Ascending aorta (tissue), 2 donors: ENCODE results near the gene PTGIS. TPM values are rescaled to one million over a fixed set of nuclear protein-coding genes. Genes with fewer than 3 reads are reported as not detected.

Experiments used
- DNase-seq, 2 donors: peaks; one replicate each; pipeline ENCODE4 v3.0.0-alpha.2; 2019; ENCODE audit warnings: low spot score in 2 of 2
- H3K27ac ChIP-seq, 2 donors: fragments of 200-600 bp; sonication (generic); one replicate each; pipeline ENCODE4 v1.5.1; 2016 to 2017; ENCODE audit warnings: mild to moderate bottlenecking in 1 of 2
- H3K27me3 ChIP-seq: fragments of 200-600 bp; sonication (generic); one replicate; pipeline ENCODE4 v1.5.1; 2017
- H3K36me3 ChIP-seq, 2 donors: fragments of 200-600 bp; sonication (generic); one replicate each; pipeline ENCODE4 v1.5.1; 2016
- H3K4me1 ChIP-seq, 2 donors: fragments of 200-600 bp; sonication (generic); one replicate each; pipeline ENCODE4 v1.5.1; 2016 to 2017; ENCODE audit warnings: mild to moderate bottlenecking in 1 of 2
- H3K4me3 ChIP-seq, 2 donors: fragments of 200-600 bp; sonication (generic); one replicate each; pipeline ENCODE4 v1.5.1; 2016 to 2017; ENCODE audit warnings: mild to moderate bottlenecking in 1 of 2
- H3K9me3 ChIP-seq, 2 donors: fragments of 200-600 bp; sonication (generic); one replicate each; pipeline ENCODE4 v1.5.1; 2016
- intact Hi-C: fragments of 100-400 bp; cut with DNase I; formaldehyde crosslinking; loops from one replicate; pipeline ENCODE4 v1.15.1; 2023
- total RNA-seq: library from RNA; depleted of rRNA; stranded (reverse); fragments of >200 nt; gene quantifications from one replicate; pipeline ENCODE4 v1.1.0, GENCODE V29; 2016
- TF ChIP-seq, protein P1 (sequence below), 3 experiments: fragments of 200-600 bp in 2 of 3; fragments of 450-650 bp in 1 of 3; sonication (generic) in 2 of 3; IDR thresholded peaks; one replicate each; pipeline ENCODE4 v1.5.1; 2016 to 2019; ENCODE audit warnings: antibody characterized with exemption in 3 of 3, mild to moderate bottlenecking in 1 of 3, moderate library complexity in 1 of 3

Gene PTGIS
- total RNA-seq, 1 donor from 2014 or later, result 288 TPM

DNA sequence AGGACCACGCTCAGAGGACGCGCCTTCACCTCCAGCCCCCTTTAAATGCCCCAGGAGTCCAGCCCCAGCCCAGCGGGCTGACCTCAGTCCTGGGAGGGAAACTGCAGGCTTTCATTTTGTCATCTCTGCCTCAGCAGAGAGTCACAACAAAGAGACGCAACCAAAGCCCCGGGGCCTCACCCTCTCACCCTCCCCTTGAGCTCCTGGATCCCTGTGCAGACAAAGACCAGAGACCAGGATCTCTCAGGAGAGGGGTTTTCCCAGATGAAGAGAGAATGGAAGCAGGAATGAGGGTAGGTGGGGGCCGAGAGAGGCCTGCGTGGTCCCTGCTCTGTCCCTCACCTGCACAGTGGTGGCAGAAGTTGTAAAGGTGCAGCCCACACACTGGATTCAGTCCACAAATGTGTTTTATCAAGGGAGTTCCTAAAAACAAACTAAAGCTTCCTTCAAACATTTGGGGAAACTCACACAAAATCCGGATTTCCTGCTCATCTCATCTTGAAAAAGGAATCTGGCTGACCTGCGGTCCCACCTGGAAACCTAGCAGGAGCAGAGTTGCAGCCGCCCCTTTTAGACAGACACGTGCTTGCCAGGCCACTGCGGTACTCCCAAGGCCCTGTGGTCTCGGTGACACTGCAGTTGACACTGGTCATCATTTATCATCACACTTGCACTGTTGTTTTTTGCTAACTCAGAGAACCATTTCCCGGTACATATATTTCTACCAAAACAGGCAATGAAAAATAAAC is 27.1 kb downstream of the PTGIS start:
- intact Hi-C loops, result loop anchor here (1.0 to 10.0 kb wide), 5 partner anchors 68 to 386 kb away; partner anchors contain the start of gene B4GALT5
- Histone ChIP-seq H3K27me3 (no peaks in the 10 kb centered on the region), H3K36me3 (peaks cover 86 to 97% of the 10 kb centered on the region in 2 donors), H3K9me3 (no peaks in the 10 kb centered on the region), H3K27ac (peak overlapping the region; percentile 28 to 73), H3K4me1 (peaks cover 0 to 12% of the 10 kb centered on the region in 2 donors), H3K4me3 (no peak overlapping the region)
- TF ChIP-seq, protein P1, sequence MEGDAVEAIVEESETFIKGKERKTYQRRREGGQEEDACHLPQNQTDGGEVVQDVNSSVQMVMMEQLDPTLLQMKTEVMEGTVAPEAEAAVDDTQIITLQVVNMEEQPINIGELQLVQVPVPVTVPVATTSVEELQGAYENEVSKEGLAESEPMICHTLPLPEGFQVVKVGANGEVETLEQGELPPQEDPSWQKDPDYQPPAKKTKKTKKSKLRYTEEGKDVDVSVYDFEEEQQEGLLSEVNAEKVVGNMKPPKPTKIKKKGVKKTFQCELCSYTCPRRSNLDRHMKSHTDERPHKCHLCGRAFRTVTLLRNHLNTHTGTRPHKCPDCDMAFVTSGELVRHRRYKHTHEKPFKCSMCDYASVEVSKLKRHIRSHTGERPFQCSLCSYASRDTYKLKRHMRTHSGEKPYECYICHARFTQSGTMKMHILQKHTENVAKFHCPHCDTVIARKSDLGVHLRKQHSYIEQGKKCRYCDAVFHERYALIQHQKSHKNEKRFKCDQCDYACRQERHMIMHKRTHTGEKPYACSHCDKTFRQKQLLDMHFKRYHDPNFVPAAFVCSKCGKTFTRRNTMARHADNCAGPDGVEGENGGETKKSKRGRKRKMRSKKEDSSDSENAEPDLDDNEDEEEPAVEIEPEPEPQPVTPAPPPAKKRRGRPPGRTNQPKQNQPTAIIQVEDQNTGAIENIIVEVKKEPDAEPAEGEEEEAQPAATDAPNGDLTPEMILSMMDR (IDR thresholded peaks at IDR 0.05), result no peak
- DNase-seq, result no peak

DNA sequence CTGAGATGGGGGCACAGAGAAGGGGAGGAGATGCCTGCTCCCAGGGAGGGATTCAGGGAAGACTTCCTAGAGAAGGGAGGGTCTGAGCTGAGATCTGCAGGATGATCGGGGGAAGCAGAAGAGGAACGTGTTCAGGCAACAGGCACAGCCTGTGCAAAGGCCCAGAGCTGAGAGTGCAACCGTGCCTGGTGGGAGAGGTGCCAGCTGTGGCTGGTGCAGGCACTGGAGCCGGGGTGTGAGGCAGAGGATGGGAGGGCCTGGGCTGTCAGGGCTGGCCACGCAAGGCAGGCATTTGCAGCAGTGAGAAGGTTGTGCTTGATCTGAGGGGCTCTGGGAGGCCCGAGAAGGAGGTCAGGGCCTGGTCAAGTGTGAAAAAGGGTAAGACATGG is 27.7 kb downstream of the PTGIS start:
- H3K36me3 ChIP-seq, result peaks cover 80 to 97% of the 10 kb centered on the region in 2 donors
- TF ChIP-seq, protein P1 (IDR thresholded peaks at IDR 0.05), result no peak
- H3K4me3 ChIP-seq, result no peak overlapping the region
- H3K27ac ChIP-seq, result peak overlapping the region; percentile 26 to 28
- intact Hi-C loops, result loop anchor here (5.0 to 10.0 kb wide), 4 partner anchors 175 to 387 kb away; partner anchors contain the start of gene B4GALT5
- H3K4me1 ChIP-seq, result peaks cover 0 to 12% of the 10 kb centered on the region in 2 donors
- no peaks in the 10 kb centered on the region for H3K9me3 ChIP-seq
- DNase-seq, result no peak
- no peaks in the 10 kb centered on the region for H3K27me3 ChIP-seq

DNA sequence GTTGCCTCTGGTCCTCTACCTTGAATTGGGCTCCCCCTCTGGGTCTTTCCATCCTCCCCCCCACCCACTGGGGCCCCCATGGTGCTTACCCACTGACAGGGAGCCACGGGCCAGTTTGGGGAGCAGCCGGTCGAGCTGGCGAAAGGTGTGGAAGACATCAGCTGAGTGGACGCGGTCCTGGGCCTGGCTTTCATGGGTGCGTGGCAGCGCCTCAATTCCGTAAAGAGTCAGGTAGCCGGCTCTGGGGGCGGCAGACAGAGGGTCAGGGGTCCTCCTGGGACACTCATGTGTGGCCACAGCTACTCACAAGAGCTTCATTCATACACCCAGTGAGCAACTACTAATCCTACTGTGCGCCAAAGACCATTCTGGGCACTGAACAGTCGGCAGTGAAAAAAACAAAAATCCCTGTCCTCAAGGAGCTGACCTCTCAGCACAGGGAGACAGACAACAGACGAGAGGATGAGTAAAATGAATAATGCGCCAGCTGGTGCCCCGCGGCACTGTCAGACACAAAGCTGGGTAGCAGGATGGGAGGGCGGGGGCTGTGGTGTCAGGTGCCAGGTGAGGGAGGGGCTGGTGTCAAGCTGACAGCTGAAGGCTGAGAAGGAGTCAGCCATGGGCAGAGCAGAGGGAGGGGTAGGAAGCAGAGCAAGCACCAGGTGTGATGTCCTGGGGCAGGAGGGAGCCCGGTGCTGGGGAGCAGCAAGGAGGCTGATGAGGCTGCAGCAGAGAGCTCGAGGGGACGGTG is 28.3 kb downstream of the PTGIS start:
- no peak for DNase-seq
- intact Hi-C loops, result loop anchor here (5.0 to 10.0 kb wide), 4 partner anchors 175 to 388 kb away; partner anchors contain the start of gene B4GALT5
- no peaks in the 10 kb centered on the region for H3K9me3 ChIP-seq
- TF ChIP-seq, protein P1 (IDR thresholded peaks at IDR 0.05), result no peak
- H3K36me3 ChIP-seq, result peaks cover 79 to 94% of the 10 kb centered on the region in 2 donors
- no peaks in the 10 kb centered on the region for H3K27me3 ChIP-seq
- peak overlapping the region; percentile 26 to 42 for H3K27ac ChIP-seq
- H3K4me1 ChIP-seq, result peaks cover 0 to 9% of the 10 kb centered on the region in 2 donors
- H3K4me3 ChIP-seq, result no peak overlapping the region

DNA sequence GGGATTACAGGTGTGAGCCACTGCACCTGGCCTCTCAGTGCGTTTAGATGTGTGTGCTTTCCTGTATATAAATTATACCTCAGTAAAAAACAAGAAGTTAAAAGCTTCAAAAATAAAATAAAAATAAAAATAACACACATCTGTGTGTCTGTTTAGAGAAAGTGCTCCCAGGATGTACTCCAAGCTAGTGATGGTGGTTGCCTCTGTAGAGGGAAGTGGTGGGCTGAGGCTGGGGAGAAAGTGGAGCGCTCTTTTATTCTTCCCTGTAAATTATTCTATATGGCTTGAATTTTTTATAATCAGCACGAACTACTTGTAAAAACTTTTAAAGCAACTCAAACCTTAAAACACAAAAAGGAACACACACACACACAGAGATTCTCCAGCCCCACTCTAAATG is 29.0 kb downstream of the PTGIS start:
- DNase-seq, result no peak
- peaks cover 75 to 94% of the 10 kb centered on the region in 2 donors for H3K36me3 ChIP-seq
- intact Hi-C loops, result no loop called here
- H3K27ac ChIP-seq, result peak overlapping the region; percentile 26 to 42
- peaks cover 0 to 6% of the 10 kb centered on the region in 2 donors for H3K4me1 ChIP-seq
- H3K9me3 ChIP-seq, result no peaks in the 10 kb centered on the region
- H3K27me3 ChIP-seq, result no peaks in the 10 kb centered on the region
- H3K4me3 ChIP-seq, result no peak overlapping the region
- TF ChIP-seq, protein P1 (IDR thresholded peaks at IDR 0.05), result no peak

DNA sequence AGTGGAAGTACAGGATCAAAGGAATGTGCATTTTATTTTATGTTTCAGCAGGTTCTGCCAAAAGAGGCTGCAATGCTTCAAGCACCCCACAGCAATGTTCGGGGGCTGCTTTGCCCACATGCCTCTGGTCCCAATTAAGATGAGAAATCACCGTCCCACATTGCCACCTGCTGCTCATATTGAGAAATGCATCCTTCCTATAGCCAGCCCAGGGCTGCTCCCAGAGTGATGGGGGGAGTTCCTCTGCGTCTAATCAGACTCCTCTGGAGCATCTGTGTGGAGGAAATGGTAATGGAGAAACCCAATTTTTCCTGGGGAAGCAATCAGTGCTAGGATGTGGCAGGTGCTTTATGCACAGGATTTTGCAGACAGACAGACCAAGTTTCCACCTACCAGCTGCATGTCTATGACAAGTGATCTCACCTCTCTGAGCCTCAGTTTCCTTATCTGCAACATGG is 33.7 kb downstream of the PTGIS start:
- intact Hi-C loops, result loop anchor here (1.0 to 2.0 kb wide), 2 partner anchors 25 to 200 kb away; no protein-coding TSS in a partner anchor

More for the DNA sequence above, 33.7 kb downstream of the PTGIS start:
- H3K36me3 ChIP-seq, result peaks cover 57 to 97% of the 10 kb centered on the region in 2 donors
- peak overlapping the region in 1 of 2 donors; percentile 0 for H3K27ac ChIP-seq
- TF ChIP-seq, protein P1 (IDR thresholded peaks at IDR 0.05), result peak; percentile 81 to 90 (median 81)
- H3K9me3 ChIP-seq, result no peaks in the 10 kb centered on the region
- no peaks in the 10 kb centered on the region for H3K4me1 ChIP-seq
- DNase-seq, result no peak
- no peaks in the 10 kb centered on the region for H3K27me3 ChIP-seq
- no peak overlapping the region for H3K4me3 ChIP-seq
